Measurements from ENCODE around the gene PIN1.
"Not testable (repeated sequence)": the region's sequence is repeated elsewhere in the genome, so short reads cannot be mapped to it uniquely, and the experiment has no call there.

PIN1 gene

DNA sequence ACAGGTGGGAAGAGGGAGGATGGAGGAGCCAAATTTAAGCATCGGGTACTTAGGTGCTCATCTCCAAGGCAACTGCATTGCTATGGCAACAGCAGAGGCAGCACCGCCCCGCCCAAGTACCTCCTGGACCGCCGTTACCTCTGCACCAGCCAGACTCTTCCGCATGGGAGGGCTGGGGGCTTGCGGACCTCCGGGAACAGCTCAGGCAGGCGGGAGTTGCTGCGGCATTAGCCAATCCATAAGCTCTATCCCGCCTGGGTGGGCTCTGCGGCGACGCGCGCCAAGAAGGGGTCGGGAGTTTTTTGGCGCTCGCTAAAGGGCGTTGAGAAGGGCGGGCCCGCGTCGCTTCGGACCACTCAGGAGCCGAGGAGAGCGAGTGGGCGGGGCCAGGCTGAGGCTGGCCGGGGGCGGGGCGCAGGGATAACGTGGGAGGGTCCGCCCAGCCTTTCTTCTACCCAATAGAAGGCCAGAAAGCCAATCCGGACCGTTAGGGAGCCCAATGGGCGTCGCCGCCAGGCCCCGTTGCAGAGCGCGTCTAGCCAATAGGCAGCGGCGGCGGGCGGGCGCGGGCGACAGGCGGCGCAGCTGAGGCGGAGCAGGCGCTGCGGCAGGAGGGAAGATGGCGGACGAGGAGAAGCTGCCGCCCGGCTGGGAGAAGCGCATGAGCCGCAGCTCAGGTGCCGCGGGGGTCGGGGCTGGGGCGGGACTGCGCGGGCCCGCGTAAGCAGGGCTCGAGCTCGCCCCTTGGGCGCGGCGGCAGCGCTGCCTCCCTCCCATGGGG is at the start of gene PIN1:
PIN1 (plus strand) TSS at position 593 of the 781 bp plus-strand sequence; CDS start at position 620, 27 bp downstream.
- peak; percentile 92 for DNase-seq

DNA sequence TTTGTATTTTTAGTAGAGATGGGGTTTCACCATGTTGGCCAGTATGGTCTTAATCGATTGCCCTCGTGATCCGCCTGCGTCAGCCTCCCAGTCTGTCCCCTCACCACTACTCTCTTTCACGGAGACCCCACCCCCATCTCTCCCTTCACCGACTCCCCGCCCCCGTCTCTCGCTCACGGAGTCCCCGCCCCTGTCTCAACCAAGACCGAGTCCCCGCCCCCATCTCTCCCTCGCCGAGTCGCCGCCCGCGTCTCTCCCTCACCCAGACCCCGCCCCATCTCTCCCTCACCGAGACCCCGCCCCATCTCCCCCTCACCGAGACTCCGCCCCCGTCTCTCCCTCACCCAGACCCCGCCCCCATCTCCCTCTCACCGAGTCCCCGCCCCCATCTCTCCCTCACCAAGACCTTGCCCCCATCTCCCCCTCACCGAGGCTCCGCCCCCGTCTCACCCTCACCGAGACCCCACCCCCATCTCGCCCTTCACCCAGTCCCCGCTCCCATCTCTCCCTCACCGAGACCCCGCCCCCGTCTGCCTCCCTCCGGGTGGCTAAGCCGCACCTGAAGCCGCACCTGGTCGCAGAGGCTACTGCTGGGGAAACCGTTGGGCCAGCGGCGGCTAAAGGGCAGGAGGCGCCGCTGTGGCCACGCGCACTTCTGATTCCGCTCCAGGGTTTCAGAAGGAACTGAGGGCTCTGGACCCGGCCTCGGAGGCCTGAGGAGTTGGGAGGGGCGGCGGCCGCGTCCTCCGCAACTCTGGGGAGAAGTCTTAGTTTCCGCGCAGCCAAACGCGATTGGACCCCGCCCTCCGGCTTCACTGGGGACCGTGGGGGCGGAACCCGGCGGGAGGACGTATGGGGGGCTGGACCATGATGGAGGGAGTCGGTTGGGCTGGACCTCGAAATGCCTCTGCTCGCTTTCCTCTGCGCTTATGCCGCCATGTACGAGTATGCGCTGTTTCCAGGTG is 49.5 kb upstream of the PIN1 start:
- no peak for DNase-seq

DNA sequence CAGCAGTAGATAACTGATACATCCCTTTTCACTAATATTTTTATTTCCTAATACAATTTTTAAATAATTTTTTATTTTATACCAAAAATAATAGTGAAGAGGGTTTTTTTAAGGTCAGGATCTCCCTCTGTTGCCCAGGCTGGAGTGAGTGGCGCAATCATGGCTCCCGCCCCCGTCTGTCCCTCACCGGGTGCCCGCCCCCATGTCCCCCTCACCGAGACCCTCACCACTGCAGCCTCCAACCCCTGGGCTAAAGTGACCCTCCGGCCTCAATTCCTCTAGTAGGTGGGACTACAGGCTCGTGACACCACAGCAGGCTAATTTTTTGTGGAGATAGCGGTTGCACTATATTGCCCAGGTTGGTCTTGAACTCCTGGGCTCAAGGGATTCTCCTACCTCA is 48.8 kb upstream of the PIN1 start:
- no peak for DNase-seq

DNA sequence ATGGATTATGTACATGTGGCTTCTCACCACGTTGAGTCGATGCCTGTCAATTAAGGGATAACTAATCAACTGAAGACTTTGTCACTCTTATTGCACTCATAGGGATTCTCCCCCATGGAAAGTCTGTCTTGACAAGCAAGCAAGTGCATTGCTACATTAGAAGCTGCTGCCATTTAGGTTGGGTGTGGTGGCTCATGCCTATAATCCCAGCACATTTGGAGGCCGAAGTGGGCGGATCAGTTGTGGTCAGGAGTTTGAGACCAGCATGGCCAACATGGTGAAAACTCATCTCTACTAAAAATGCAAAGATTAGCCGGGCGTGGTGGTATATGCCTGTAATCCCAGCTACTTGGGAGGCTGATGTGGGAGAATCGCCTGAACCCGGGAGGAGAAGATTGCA is 48.3 kb upstream of the PIN1 start:
- no peak for DNase-seq

DNA sequence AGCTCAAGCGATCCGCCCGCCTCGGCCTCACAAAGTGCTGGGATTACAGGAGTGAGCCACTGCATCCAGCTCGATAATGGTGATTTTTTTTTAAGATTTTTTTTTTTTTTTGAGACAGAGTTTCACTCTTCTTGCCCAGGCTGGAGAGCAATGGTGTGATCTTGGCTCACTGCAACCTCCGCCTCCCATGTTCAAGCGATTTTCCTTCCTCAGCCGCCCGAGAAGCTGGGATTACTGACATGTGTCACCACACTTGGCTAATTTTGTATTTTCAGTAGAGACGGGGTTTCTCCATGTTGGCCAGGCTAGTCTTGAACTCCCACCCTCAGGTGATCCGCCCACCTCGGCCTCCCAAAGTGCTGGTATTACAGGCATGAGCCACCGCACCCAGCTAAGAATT is 46.5 kb upstream of the PIN1 start:
- DNase-seq = not testable (repeated sequence)

DNA sequence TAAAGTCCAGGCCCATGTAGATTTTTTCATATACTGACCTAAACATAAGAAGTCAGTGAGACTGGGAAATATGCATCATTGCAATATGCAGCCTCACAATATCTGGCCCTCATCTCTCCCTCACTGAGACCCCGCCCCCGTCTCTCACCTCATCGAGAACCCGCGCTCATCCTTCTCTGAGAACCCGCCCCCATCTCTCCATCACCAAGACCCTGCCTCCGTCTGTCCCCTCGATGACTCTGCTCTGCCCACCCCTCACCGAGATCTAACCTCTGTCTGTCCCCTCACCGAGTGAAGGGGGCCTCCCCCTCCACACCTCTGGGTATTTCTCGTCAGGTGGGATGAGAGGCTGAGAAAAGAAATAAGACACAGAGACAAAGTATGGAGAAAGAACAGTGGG is 46.1 kb upstream of the PIN1 start:
- no peak for DNase-seq

DNA sequence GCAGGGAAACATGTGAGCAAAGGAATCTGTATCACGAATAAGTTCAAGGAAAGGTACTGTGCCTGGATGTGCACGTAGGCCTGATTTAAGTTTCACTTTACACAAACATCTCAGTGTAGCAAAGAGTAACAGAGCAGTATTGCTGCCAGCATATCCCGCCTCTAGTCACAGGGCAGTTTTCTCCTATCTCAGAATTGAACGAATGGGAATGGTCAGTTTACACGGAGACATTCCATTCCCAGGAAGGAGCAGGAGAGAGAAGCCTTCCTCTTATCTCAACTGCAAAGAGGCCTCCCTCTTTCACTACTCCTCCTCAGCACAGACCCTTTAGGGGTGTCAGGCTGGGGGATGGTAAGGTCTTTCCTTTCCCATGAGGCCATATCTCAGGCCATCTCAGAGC is 45.5 kb upstream of the PIN1 start:
- DNase-seq = not testable (repeated sequence)

DNA sequence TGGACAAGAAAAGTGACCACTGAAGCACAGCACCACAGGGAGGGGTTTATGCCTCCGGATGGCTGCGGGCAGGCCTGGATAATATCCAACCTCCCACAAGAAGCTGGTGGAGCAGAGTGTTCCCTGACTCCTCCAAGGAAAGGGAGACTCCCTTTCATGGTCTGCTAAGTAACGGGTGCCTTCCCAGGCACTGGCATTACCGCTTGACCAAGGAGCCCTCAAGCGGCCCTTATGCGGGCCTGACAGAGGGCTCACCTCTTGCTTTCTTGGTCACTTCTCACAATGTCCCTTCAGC is 44.1 kb upstream of the PIN1 start:
- DNase-seq = not testable (repeated sequence)

DNA sequence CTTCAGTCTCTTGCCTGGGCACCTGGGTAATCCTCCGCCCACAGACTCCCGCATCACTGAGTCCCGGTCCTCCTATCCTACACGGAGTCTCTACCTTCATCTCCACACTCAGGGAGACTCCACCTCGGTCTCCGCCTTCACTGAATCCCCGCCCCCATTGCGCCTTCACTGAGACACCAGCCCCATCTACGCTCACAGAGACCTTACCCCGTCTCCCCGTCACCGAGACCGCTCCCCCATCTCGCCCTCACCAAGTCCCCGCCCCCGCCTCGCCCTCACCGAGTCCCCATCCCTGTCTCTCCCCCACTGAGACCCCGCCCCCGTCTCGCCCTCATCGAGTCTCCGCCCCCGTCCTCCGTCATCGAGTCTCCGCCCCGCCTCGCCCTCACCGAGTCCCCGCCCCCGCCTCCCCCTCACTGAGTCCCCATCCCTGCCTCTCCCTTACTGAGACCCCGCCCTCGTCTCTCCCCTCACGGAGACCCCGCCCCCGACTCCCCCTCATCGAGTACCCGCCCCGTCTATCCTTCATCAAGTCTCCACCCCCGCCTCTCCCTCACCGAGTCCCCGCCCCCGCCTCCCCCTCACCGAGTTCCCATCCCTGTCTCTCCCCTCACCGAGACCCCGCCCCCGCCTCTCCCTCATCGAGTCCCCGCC is 43.4 kb upstream of the PIN1 start:
- DNase-seq = no peak

DNA sequence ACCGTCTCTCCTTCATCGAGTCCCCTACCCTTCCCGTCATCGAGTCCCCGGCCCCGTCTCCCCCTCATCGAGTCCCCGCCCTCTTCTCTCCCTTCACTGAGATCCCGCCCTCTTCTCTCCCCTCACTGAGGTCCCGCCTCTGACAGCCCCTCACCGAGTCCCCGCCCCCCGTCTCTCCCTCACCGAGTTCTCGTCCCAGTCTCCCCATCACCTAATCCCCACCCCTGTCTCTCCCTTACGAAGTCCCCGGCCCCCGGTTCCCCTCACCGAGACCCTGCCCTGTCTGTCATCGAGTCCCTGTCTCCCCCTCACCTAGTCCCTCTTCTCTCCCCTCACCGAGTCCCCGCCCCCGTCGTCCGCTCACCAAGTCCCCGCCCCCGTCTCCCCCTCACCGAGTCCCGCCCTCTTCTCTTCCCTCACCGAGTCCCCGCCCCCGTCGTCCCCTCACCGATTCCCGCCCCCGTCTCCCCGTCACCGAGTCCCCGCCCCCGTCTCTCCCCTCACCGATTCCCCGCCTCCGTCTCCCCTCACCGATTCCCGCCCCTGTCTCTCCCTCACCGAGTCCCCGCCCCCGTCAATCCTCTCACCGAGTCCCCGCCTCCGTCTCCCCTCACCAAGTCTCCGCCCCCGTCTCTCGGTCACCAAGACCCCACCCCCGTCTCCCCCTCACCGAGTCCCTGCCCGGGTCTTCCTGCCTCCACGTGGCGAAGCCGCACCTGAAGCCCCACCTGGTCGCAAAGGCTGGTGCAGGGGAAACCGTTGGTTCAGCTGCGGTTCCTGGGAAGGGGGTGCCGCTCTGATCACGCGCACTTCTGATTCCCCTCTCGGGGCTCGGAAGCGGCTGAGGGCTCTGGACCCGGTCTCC is 42.7 kb upstream of the PIN1 start:
- no peak for DNase-seq

DNA sequence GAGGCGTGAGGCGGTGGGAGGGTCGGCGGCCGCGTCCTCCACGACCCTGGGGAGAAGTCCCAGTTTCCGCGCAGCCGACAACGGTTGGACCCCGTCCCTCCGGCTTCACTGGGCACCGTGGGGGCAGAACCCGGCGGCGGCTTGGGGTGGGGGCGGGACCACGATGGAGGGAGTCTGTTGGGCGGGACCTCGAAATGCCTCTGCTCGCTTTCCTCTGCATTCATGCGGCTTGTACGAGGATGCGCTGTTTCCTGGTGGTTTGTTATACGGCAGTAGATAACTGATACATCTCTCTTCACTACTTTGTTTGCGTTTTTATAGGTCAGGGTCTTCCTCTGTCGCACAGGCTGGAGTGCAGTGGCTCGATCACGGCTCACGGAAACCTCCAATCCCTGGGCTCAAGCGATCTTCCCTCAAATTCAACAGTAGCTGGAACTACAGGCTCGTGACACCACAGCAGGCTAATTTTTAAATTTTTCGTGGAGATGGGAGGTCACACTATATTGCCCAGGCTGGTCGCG is 42.0 kb upstream of the PIN1 start:
- no peak for DNase-seq

DNA sequence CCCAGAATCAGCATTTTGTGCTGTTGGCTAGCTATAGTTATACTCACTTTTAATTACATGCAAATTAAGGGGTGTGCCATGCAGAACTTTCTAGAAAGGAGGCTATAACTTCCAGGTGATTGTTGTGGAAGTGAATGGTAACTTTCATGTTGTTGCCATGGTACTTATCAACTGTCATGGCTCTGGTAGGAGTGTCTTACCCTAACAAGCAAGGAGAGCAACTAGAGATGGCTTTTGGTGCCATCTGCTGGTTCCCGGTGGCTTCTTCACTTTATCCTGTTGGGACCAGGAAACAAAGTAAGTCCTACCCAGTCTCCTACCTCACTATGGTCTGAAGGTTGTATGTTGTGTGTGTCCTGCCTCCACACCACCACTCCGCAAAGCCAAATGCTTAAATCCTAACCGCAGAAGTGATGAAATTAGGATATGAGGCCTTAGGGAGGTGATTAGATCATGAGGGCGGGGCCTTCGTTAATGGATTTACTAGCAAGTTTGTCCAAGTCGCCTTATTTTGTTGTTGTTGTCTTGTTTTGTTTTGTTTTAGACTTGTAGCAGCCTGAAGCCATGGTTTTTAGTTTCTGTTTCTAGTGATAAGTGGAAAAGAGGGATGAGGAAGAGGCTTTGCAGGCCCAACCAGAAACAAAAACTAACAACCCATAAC is 38.9 kb upstream of the PIN1 start:
- peak; percentile 84 for DNase-seq

DNA sequence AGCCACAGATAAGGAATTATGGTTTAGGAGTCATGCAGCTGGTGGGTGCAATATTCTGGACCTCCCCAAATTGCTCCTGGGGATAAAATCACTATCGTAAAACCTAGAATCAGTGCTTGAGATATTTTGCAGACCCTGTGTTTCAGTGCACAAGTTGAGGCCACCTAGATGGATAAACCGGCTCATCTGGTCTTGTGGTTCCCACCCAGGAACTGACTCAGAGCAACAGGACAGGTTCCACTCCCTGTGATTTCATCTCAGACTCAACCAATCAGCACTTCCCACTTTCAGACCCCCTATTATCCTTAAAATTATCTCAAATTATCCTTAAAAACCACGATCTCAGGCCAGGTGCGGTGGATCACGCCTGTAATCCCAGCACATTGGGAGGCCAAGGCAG is 37.2 kb upstream of the PIN1 start:
- no peak for DNase-seq

DNA sequence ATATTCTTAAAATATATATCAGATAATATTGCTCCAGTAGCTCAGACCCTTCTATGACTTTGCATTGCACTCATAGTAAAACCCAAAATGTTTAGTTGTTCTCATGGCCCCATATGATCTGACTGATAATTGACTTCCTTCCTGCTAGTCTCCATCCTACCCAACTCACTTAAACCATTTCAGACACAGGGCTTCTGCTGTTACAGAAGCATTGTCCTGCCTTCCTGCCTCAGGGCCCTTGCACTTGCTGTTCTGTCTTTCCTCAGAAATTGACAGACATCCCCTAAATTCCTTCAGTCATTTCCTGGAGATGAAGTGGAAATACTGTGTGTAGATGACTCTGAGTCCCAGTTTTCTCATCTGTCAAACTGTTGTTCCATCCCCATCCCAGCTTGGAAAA is 36.0 kb upstream of the PIN1 start:
- DNase-seq = no peak

DNA sequence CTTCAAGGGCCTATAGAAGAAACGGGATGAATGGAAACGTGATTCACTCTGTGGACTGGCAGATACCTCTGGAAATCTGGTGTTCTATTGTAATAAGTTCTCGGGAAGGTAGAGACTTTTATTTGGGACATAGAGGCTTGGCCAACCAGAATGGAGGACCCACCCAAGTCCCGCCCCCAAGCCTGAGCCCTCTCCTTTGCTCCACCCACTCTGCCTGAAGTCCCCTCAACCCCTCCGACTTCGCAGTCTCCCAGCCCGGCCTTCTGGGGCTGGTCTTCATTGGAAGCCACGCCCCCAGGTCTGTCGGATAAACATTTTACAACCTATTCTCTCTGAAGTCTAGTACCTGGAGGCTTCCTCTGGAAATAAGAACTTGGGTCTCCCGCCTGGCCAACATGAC is 33.1 kb upstream of the PIN1 start:
- no peak for DNase-seq

DNA sequence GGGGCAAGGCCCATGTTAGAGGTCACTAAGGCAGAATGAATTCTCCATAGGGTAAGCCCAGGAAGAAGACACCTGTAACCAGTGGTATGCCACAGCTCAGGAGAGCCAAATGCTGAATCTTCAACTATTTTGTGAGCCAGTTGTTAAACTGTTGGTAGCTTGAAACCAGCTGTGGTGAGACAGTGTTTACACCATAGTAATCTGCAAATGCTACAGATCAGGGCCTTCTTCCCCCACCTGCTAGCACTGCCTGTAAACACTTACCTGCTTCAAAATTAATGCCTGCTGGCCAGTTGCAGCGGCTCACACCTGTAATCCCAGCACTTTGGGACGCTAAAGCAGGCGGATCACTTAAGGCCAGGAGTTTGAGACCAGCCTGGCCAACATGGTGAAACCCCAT is 28.3 kb upstream of the PIN1 start:
- DNase-seq = no peak

DNA sequence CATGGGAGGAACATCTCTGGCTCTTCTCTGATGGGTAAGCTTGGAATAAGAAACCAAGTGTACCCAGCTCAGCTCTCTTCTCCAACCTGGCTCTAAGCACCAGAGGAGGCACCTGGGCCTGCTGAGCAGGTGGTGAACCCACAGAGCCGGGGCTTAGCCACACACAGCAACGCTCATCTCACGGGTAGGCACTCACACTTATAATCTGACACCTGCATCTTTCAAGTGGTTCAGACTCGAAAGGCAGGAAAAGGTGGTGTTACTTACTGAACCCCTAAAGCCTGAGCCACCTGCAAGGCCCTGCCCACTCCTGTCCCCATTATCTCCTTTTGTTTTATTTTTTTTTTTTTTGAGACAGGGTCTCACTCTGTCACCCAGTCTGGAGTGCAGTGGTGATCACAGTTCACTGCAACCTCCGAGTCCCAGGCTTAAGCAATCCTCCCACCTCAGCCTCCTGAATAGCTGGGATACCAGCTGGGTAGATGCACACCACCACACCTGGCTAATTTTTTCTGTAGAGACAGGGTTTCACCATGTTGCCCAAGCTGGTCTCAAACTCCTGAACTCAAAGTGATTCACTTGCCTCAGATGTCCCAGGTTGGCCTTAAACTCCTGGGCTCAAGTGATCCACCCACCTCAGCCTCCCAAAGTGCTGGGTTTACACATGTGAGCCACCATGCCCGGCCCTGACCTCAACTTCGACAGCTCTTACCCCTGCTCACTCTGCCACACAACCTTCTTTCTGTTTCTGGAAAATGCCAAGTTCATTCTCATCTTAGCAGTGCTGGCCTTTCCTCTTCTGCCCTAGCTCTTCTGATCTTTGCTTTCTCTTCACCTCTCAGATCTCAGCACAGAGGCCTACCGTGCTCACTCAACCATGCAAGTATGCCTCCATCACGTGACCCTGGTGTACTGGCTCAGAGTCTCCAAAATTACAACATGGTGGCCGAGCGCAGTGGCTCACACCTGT is 26.0 kb upstream of the PIN1 start:
- DNase-seq = no peak

DNA sequence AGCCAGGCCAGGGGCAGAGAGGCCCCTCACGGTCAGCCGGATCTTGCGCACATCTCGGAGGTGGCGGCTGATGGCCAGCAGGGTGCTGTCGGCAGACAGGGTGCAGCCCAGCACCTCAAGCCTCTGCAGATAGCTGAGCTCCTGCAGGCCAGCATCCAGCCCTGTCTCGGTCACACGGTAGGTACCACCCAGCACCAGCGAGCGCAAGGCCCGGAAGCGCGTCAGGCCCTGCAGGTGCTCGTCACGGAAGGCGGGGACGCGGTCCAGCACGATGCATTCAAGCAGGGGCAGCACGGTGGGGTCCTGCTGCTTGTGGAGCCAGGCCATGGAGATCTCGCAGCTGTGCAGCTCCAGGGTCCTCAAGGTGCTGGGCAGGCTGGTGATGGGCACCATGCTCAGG is 24.0 kb upstream of the PIN1 start:
- DNase-seq = no peak

DNA sequence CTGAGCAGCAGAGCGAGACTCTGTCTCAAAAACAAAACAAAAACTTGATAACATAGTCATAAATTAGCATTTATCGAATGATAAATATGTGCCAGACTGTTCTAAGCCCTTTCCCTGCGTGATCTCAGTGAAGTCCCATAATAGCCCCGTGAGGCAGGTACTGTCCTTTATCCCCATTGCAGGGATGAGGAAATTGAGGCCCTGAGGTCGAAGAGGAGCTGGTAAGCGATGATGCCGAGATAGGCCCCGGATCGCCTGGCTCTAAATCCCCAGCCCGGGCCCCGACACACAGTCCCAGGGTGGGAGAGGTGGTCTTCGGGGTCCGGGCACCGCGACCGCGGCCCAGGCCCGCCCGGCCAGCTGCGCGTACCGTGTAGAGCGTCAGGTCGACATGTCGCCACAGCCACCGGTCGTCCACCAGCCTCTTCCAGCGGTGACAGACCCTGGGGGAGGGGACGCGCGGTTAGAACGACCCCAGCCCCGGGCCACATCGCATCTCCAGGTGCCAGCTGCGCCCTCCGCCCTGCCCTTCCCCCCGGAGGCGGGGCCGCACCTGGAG is 16.9 kb upstream of the PIN1 start:
- DNase-seq = no peak

All from GF-D8 (cell line).